Prostate gland (tissue), 2 donors: ENCODE results near the gene WTAP.

ENCODE experiments used
- CTCF ChIP-seq, 4 experiments: fragments of 200-600 bp in 2 of 4; fragments of 450-650 bp in 2 of 4; sonication (generic) in 2 of 4; IDR thresholded peaks; 1 replicate in 3 of 4; 2 replicates in 1 of 4; pipeline ENCODE4 v1.5.1; 2016 to 2019; ENCODE audit warnings: antibody characterized with exemption in 4 of 4, mild to moderate bottlenecking in 2 of 4, moderate library complexity in 2 of 4
- POLR2A ChIP-seq: fragments of 450-650 bp; IDR thresholded peaks from one replicate; pipeline ENCODE4 v1.6.1; 2016; ENCODE audit warnings: antibody characterized with exemption, mild to moderate bottlenecking
- POLR2AphosphoS5 ChIP-seq: sonication (generic); formaldehyde crosslinking; IDR thresholded peaks from one replicate; pipeline ENCODE4 v1.6.1; 2017; ENCODE audit warnings: antibody characterized with exemption

- TF ChIP-seq CTCF (IDR thresholded peaks at IDR 0.05) = no peak
- no peak for TF ChIP-seq POLR2A
- TF ChIP-seq POLR2AphosphoS5 = no peak
These were observed 70.2 kb downstream of the WTAP start for GRCh38 chr6:159797554-159797953.
